NCI-H2081 treated with DMSO at 0.1 percent for 48 hours (cell line): ENCODE data around the gene IL19.
"Not testable (repeated sequence)": the region's sequence is repeated elsewhere in the genome, so short reads cannot be mapped to it uniquely, and the experiment has no call there.

Experiments used
- DNase-seq: peaks from one replicate; lab custom pipeline; 2025; lab: John Stamatoyannopoulos, UW

IL19 gene

DNA sequence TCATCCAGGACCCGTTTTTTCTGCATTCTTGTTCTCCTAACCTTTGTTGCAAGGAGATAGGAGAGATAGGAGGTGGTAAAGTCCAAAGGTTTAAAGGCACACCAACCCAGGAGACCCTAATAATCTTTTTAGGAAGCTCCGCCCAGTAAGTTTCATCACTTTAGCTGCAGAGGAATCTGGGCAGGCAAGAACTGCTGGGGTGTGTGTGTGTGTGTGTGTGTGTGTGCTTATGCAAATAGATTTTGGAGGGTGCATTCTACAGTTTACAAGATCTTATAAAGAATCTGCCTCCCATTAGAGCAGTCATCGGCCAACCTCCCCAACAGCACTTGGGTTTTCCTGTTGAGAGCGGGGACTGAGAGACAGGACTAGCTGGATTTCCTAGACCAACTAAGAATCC is 5.7 kb downstream of the IL19 start:
- no peak for DNase-seq

DNA sequence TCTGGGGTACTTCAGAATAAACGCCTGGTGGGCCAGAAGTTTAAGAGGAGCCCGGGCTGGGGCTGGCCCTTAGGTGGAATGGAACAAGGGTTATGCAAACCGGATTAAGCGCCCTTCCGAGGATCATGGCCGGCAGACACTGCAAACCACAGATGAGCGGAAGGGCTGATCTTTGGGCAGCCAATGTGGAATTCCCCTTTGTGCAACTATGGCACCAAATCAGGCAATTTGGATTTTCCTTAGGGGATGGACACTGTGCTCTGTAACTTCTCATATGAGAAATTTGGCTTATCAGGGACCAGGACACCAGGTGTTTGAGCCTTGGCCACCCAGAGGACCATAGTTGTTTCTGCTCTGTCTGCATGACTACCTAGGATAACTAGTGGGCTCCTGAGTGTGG is 7.5 kb downstream of the IL19 start:
- no peak for DNase-seq

DNA sequence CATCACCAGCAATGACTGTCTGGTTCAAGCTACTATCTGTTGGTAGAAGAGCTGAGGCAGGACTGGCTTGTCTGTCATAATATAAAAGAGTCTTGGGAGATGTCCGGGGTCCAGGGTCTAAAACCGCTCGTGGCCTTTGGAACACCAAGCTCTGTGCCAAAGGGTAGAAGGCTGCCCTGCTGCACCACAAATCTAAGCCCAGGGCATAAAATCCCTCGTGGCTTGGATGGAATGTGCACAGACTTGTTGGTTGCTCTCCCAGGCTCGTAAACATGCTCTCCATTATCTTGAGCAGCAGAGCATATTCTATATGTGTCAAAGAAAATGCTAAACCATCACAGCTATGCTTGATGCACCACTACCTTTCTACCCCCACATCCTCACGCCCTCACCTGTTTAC is 8.3 kb downstream of the IL19 start:
- DNase-seq = not testable (repeated sequence)

DNA sequence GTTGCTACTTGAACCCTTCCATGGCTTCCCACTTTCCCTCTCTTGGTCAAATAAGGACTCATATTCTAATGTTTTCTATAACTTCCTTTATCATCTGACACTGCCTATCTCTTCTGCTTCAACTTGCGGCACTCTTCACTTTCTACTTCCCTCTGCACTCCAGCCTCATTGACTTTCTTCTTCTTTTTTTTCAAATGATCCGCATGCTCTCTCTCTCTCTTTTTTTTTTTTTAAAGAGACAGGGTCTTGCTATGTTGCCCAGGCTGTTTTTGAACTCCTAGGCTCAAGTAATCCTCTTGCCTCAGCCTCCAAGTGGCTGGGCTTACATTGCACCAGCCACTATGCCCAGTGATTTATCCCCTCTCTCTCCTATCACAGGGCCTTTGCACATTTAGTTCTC is 9.1 kb downstream of the IL19 start:
- no peak for DNase-seq

DNA sequence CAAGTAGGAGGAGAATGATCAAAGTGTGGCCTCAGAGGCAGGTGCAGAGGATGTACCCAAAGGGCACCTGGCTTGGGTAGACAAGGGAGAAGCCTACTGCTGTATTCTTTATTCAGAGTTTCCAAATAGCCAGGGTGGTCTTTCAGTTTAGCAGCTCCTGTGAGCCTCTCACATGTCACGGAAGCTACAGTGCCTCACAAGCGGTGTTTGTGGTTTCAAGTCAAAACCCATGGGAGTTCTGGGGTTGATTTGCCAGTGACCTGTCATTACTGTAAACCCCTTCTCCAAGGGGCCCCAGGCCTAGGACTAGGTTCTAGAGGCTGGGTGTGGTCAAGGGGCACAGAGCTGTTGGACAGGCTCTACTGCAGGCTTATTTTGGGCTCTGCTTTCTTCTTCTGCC is 11.9 kb downstream of the IL19 start:
- DNase-seq = no peak

DNA sequence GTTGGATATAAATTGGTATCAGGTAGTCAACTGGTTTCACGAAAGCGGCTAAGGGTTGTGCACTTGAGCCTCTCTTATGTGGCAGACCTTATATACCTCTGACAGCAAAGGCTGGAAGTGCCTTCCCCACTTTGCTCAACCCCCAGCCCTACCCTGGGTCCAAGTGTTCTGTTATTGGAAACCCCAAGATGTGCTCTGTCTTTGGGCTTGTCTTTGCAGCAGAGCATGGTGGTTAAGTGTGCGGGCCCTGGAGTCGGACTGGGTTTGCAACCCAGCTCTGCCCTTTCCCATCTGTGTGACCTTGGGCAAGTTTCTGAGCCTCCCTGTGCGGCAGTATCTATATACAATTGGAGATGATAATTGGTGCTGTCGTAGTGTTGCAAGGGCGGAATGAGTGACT is 12.9 kb downstream of the IL19 start:
- DNase-seq = no peak

DNA sequence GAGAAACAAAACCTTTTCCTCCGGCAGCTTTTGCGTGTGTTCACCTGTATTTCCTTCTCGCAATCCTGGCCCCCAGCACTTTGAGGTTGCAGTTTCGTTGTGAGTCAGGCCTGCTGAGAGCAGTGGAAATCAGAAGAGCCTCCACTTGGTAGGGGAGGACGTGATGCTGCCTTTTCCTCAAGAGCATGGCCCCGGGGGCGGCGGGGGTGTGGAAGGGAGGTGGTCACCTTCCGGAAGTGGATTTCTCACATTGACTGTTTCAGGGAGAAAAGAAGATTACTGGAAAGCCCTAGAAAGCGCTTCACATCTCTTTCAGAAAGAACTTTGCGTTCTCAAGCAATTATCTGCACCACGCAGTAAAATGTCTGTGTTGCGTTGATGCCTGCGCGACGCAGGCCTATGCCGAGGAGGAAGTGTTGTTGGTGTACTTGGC is 13.9 kb downstream of the IL19 start:
- DNase-seq = no peak

DNA sequence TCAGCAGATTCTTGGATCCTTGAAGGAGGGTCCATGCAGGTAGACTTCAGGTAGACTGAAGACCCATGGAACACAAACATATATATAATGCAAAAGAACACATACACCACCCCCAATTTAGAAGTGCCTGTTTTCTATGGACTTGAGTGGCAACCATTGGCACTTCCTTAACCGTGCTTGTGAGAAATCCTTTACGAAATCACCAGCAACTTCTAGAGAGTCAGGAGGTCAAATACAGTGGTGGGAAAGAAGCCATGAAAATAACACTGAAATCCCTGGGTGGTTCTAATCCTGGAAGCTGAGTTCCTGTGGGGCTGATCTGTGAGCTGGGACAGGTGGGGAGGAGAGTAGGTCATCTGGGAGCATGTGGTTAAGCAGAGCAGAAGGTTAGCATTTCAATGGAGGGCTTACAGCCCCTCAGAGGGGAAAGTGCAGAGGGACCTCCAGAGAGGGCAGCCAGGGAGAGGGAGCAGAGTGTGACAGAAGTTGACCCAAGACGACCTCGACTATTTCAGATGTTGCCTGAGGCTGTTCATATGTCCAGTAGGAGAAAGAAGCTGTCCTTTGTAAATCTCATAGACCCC is 14.7 kb downstream of the IL19 start:
- DNase-seq = no peak

DNA sequence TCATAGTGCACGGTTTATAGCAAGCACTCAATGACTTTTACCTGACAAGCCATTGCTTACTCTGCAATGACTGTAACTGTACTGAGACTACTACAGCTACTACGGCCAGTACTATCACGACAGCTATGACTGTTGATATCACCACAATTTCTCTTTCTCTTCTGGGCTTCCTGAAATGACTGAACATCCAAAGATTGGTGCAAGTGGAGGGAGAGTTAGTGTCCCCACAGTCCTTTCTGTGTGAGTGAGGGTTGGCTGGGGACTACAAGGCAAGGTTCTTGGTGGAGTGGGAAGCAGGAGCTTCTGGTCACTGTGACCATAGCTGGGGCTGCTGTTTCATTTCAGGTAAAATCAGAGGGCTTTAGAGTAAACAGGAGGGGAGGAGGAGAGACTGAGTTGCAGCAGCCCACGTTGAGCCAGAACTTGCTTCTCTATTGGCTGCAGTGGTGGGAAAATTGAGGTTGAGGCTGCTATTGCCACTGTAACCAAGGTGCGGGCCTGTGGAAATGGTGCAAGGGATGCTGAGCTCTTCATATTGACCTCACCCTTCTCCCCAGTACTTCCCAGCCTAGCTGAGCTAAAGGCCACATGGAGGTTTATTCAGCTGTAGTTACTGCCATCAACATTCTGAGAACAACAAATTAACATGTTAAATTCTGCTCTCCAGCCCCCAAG is 15.8 kb downstream of the IL19 start:
- no peak for DNase-seq

DNA sequence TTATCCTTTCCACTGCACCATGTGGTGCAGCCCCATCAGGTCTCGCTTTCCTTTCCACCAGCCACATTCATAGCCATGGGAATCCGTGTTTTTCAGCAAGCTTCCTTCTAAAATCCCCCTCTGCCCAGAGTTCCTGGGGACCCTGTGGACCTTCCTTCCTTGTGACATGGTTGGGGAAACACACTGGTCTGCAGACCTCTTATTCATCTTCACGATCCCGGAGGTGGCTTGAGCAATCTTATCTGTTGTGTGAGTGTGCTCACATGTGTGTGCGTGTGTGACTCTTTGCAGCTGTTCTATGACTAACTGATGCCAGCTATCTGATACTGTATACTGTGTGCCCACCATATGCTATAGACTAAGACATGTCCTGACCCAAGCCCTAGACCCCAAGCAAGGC is 17.3 kb downstream of the IL19 start:
- DNase-seq = no peak

DNA sequence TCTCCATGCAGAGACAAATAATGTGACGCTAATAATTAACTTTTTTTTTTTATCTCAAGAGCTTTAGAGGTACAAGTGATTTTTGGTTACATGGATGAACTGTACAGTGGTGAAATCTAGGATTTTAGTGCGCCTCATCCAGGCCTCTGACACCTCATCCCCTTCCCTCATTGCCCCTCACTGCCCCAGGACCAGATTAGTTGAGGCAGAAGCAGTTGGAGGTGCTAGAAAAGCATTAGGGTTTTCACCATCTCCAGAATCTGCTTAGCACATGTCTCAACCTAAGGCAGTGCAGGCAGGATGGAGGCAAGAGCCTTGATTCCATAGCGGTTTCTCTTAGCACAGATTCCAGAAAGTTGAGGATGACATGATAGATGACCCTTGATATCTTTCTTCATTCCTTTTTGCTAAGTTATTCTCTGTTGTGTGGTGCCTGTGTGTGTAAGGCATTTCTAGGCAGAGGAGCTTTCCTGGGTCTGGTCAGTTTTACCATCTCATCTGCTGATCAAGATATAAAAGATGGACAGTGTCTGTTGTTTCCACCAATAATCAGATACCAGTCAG is 18.0 kb downstream of the IL19 start:
- no peak for DNase-seq

DNA sequence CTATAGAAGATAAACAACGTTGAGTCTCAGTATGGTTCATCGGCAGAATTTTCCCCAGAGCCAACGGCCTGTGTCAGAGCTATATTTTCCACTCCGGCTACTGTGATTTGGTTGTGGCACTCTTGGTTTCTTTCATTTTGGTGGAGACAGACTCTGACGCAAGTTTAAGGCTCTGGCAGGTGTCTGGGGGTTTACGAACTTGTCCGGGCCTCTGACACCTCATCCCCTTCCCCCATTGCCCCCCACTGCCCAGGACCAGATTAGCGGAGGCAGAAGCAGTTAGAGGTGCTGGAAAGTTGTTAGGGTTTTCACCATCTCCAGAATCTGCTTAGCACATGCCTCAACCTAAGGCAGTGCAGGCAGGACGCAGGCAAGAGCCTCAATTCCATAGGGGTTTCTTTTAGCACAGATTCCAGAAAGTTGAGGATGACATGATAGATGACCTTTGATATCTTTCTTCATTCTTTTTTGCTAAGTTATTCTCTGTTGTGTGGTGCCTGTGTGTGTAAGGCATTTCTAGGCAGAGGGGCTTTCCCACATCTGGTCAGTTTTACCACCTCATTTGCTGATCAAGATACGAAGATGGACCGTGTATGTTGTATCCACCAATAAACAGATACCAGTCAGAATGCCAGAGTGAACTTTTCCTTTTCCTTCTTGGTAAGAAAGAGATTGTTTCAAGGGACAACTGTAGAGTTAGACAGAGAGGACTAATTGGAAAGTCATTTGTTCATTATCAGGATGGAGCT is 20.1 kb downstream of the IL19 start:
- DNase-seq = no peak

DNA sequence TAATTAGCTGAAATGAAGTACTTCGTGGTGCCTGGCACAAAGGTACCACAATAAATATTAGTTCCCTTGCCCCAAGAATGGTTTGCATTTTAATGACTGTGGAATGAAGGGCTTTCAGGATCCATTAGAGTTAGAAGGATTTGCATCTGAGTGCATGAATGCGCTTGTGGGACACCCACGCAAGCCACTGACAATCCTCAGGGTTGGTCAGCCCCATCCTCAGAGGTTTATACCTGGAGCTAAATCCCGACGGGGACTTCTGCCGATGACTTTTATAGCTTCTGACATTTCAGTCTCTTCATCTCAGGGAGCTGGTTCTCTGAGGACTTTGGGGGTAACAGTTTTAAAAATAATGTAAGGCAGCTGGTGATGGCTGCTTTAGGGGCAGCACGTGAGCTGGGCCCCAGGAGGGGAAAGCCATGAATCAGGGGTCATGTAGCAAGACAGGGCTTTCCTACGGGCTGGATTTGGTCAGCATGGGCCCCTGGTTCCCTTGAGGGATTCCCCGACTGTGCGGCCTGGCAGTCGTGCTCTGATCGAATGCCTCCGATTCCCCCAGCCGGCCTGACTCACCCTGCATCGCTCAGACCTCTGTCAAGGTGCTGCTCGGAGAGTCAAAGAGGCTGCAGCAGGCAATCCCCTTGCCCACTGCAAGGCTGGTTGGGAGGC is 22.5 kb downstream of the IL19 start:
- DNase-seq = no peak

DNA sequence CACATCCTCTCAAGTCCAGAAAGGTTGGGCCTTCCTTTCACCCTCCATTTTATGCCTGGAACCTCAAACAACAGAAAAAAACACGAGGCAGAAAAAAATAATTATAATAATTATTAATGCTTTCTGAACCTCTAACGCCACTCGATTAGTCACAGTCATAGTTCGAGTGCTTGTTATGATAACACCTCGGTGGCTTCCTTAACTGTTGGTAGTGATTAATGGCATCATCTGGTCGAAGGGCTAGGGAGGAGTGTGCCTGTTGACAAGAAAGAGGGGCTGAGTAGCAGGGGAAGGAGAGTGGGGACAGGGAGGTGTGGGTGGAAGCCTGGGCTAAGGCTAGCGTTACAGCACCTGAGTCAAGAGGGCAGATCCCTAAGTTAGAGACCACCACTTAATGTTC is 23.0 kb downstream of the IL19 start:
- DNase-seq = no peak

DNA sequence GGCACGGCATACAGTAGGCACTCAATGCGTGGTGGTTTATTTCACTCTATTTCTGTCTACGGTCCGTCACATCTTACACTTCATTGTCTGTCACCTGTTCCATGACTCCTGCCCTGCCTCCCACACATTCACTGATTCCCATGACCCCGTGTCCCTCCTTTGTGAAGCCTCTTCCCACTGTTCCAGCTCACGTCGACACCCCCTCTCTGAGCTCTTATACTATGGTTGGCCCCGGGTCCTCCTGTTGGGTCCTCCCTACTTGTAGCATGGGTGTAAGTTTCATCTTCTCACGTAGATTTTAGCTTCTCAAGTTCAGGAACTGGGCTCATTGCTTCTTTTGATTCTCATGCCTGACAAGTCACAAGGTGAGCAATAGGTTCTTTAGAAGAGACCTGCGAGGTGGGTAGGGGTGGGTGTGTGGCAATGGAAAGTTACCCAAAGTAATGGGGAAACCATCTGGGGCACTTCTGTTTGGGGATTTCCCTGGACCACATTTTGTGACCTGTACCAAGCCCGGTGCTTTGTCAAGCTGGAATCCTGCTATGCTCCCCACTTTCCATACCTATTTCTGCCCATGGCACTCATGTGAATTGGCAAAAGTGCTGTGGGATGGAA is 23.8 kb downstream of the IL19 start:
- DNase-seq = no peak

DNA sequence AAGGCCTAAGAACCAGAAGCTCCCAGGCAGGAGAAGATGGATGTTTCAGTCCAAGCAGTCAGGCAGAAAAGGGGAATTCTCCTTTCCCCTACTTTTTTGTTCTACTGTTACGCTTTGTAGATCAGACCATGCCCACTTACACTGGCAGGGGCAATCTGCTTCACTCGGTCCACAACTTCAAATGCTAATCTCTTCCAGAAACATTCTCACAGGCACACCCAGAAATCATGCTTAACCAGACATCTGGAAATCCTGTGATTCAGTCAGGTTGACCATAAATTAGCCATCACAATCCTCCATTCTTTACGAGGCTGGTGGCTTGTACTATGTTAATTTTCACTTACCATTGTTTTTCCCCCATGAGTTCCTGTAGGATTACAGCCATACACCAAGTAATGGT is 25.5 kb downstream of the IL19 start:
- DNase-seq = no peak

DNA sequence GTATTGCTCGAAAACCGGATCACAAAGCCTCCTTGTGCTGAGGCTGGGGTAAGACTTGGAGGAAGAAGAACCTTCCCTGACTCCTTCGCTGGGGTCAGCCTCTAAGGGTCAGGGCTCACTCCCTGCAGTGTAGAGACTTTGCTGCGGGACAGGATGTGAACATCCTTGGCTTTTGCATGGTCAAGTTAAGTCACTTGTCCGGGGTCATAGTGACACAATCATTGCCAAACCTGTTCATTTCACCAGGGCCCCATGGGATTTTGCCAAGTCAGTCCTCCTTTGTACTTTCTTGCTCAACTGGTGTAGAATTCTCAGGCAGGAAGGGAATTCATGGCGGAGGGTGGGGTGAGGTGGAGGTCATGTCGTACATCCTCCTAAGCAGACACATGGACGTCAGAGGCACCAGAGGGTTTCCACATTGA is 26.4 kb downstream of the IL19 start:
- DNase-seq = no peak

DNA sequence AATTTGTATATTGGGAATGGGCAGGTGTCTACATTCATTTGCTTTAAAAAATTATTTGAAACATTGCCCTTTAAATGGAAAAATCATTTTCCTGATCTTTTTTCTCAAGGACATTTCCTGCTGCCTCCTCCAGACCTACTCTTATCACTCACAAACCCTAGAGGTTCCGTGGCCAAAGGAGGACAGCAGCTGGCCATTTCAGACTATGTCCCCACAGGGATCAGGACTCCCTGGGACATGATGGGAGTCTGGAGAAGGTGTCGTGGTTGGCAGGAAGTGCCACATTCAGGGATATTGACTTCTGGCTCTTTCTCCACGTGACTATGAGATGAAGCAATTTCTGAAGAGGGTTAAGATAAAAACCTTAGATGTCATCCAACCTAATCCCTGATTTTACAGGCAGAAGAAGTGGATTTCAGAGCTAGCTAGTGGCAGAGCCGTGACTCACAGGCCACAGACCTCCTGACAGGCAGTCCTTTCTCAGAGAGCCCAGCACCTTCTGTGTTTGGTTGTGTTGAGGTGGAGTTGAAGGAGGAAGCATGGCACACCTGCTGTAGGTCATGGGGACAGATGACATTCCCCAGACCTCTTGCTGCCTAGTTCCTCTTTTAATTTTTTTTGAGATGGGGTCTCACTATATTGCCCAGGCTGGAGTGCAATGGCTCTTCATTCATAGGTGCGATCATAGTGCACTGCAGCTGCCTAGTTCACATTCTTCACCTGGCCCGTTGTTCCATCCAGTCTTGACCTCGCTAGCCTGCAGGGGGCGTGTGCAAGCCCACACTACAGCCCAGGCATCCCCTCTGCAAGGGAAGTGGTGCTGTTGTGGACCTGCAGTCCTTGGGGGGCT is 27.2 kb downstream of the IL19 start:
- no peak for DNase-seq

DNA sequence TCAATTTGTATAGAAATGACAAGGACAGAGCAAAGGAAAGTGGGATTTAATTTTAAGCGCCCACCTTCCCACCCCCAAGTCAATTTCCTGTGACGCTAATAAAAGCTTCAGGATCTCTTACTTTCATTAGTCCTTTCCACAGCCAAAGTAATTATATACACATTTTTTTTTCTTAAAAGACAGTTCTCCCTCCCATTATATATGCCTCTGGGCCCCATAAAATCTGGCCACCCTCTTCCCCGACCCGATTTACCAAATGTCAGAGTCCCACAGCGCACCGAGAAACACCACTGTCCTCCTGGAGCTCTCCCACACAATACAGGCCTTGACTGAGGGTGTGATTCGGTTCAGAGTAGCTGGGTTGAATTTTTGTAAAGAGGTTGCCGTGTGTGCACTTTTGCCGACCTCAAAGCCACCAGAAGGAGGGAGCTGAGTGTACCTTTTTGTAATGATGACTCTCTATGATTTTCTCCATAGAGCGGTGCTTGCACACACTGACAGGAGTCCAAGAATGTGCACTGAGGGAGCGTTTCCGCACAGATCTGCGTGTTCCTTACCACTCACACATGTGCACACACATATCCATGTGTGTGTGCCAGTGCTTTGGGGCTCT is 27.9 kb downstream of the IL19 start:
- DNase-seq = no peak

DNA sequence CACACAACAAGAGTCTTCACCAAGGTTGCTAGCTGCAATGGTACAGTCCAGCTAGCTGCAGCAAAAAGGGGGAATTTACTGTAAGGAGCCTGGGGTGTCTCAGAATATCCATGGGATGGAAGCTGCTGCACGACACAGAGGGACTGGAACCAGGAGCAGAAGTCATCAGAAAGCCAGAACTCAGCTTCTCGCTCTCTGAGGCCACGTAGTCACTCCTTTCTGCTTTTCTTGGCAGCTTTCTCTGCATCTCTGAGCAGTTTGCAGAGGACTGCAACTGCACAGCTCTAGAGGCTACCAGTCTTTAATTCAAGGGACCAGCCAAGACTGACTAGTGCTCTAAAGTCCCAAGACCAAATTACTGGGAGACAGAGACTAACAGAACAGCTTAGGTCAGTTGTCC is 28.7 kb downstream of the IL19 start:
- DNase-seq = no peak

DNA sequence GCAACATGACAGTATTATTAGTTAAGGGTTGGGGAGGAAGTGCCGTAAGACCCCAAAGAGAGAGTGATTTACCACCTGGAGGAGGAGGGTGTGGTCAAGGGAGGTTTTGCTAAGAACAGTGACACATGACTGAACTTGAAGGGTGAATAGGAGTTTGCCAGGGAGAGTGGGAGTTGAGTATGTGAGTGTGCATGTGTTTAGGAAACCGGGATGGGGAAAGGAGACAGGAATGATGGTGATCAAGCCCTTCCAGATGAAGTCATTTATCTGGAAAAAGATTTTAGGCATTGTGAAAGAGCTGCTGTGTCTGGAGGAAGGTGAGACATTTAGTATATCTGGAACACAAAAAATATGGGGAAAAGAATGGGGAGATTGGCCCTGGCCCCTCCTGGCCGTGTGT is 29.8 kb downstream of the IL19 start:
- DNase-seq = no peak
